Upper lobe of left lung (tissue), 6 donors: ENCODE measurements around the gene CCT5. TPM values are rescaled to one million over a fixed set of nuclear protein-coding genes. Genes with fewer than 3 reads are reported as not detected.
"Not testable (repeated sequence)": the region's sequence is repeated elsewhere in the genome, so short reads cannot be mapped to it uniquely, and the experiment has no call there.

Experiments used
- ATAC-seq, 2 donors: fragments of 200-7000 bp; cut with Tn5 transposase; one replicate each; pipeline ENCODE4 v1.9.1; 2022; ENCODE audit warnings: mild to moderate bottlenecking in 2 of 2, moderate library complexity in 2 of 2; ENCODE audit not compliant: low FRiP score in 2 of 2
- DNase-seq, 2 donors: peaks; one replicate each; pipeline ENCODE4 v3.0.0-alpha.2; 2019 to 2020
- H3K27ac ChIP-seq, 4 donors: fragments of 200-600 bp; sonication (generic); one replicate each; pipeline ENCODE4 v1.5.1; 2016 to 2019
- H3K27me3 ChIP-seq, 4 donors: fragments of 200-600 bp; sonication (generic); one replicate each; pipeline ENCODE4 v1.5.1; 2017 to 2019
- H3K36me3 ChIP-seq, 4 donors: fragments of 200-600 bp; sonication (generic); one replicate each; pipeline ENCODE4 v1.5.1; 2016 to 2019
- H3K4me1 ChIP-seq, 4 donors: fragments of 200-600 bp; sonication (generic); one replicate each; pipeline ENCODE4 v1.5.1; 2018 to 2019
- H3K4me3 ChIP-seq, 4 donors: fragments of 200-600 bp; sonication (generic); one replicate each; pipeline ENCODE4 v1.5.1; 2017 to 2019; ENCODE audit warnings: mild to moderate bottlenecking in 2 of 4, moderate library complexity in 1 of 4
- H3K9me3 ChIP-seq, 4 donors: fragments of 200-600 bp; sonication (generic); one replicate each; pipeline ENCODE4 v1.5.1; 2018 to 2019
- EP300 ChIP-seq, 4 donors: sonication (generic); formaldehyde crosslinking; IDR thresholded peaks; one replicate each; pipeline ENCODE4 v1.5.1; 2017; ENCODE audit warnings: antibody characterized with exemption in 4 of 4, control low read depth in 2 of 4
- POLR2A ChIP-seq, 4 donors: fragments of 450-650 bp; IDR thresholded peaks; one replicate each; pipeline ENCODE4 v1.5.1; 2016 to 2017; ENCODE audit warnings: antibody characterized with exemption in 4 of 4, mild to moderate bottlenecking in 2 of 4
- POLR2AphosphoS5 ChIP-seq, 2 donors: sonication (generic); formaldehyde crosslinking; IDR thresholded peaks; one replicate each; pipeline ENCODE4 v1.5.1; 2017; ENCODE audit warnings: antibody characterized with exemption in 2 of 2
- WGBS, 2 donors: methylation state at CpG; one replicate each; pipeline ENCODE4 v1.1.5; 2017 to 2018; 5-methylcytosine and 5-hydroxymethylcytosine counted together
- small RNA-seq, 4 donors: library from RNA; depleted of rRNA; stranded (forward); fragments of <200 nt; gene quantifications; one replicate each; pipeline ENCODE3, GENCODE V24; 2016
- total RNA-seq, 6 donors: library from RNA; depleted of rRNA in 4 of 6; stranded (reverse); fragments of >200 nt in 4 of 6; gene quantifications; one replicate each; pipeline versions ENCODE4 v1.1.0 to v1.2.1, GENCODE V29; 2016 to 2021
- TF ChIP-seq, protein P1 (sequence below), 6 experiments: fragments of 450-650 bp in 4 of 6; fragments of 200-600 bp in 2 of 6; sonication (generic) in 2 of 6; IDR thresholded peaks; one replicate each; pipeline ENCODE4 v1.5.1; 2016 to 2019; ENCODE audit warnings: antibody characterized with exemption in 6 of 6
- donor health status: DM: no; HTN: no; CAD: no; lungs with moderate emphysema.
- donor health status: DM: no; HTN: yes; CAD: no; lungs with severe emphysema.

The CCT5 gene
- total RNA-seq, 6 donors from 2014 or later = 33.5 to 191 (median 103) TPM

DNA sequence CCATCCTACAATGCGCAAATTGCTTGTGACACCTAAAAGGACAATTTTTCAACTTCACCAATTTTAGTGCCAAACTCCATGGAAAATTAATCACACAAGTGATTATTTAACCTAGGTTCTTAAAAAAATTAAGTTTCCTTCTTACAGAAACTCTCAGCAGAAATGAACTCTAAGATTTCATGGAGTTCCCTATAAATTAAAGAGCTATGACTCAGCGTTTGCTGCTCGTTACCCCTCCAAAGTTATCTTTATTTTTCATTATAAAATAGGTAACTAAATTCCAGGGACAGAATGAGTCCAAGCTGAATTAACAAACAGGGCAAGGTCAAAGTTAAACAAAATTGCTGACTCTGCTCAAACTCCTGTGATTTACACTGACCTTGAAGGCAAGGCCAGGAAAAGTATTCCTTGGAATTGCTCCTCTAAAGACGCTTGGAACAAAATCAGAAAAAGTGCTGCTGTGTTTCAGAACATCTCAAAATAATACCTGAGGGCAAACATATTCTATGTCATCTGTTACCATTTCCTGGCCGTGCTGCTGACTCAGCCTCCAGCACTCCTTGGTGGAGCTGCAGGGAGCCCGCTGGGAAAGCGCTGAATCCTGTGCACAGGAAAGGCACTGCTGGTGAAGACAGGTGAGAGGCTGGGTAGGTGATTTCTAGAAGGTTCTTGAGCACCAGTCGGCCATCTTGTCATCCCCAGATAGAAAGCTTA is 60.1 kb downstream of the CCT5 start:
- no peak for ATAC-seq
- Histone ChIP-seq H3K36me3 (no peaks in the 10 kb centered on the region), H3K4me3 (no peak overlapping the region), H3K9me3 (no peaks in the 10 kb centered on the region), H3K27me3 (no peaks in the 10 kb centered on the region), H3K4me1 (peaks cover 0 to 17% (median 8%) of the 10 kb centered on the region in 4 donors), H3K27ac (no peak overlapping the region)
- 70 to 75% methylated on average over 8 of the region's 8 CpGs for WGBS, 2 donors
- TF ChIP-seq POLR2A (IDR thresholded peaks at IDR 0.05) (no peak), POLR2AphosphoS5 (IDR thresholded peaks at IDR 0.05) (no peak), EP300 (IDR thresholded peaks at IDR 0.05) (no peak)
- no peak for DNase-seq

DNA sequence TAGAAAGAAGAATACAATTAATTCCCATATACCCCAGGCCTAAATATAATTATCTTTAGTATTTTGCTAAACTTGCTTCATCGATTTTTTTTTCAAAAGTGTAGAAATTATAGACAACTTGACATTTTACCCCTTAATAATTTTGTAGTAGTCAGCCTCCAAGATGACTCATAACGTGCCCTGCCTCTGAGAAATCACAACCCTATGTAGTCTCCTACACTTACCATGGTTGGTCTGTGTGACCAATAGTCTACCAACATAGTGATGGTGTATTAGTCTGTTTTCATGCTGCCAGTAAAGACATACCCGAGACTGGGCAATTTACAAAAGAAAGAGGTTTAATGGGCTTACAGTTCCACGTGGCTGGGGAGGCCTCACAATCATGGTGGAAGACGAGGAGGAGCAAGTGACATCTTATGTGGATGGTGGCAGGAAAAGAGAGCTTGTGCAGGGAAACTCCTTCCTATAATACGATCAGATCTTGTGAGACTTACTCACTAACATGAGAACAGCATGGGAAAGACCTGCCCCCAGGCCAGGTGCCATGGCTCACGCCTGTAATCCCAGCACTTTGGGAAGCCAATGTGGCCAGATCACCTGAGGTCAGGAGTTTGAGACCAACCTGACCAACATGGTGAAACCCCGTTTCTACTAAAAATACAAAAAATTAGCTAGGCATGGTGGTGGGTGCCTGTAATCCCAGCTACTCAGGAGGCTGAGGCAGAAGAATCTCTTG is 60.9 kb downstream of the CCT5 start:
- WGBS, 2 donors = 70 to 90% methylated on average over 6 to 8 of the region's 8 CpGs
- not testable (repeated sequence) for H3K27ac ChIP-seq, H3K36me3 ChIP-seq, H3K9me3 ChIP-seq, ATAC-seq, DNase-seq, H3K4me3 ChIP-seq, H3K27me3 ChIP-seq
- H3K4me1 ChIP-seq = peaks cover 0 to 16% (median 8%) of the 10 kb centered on the region in 4 donors

DNA sequence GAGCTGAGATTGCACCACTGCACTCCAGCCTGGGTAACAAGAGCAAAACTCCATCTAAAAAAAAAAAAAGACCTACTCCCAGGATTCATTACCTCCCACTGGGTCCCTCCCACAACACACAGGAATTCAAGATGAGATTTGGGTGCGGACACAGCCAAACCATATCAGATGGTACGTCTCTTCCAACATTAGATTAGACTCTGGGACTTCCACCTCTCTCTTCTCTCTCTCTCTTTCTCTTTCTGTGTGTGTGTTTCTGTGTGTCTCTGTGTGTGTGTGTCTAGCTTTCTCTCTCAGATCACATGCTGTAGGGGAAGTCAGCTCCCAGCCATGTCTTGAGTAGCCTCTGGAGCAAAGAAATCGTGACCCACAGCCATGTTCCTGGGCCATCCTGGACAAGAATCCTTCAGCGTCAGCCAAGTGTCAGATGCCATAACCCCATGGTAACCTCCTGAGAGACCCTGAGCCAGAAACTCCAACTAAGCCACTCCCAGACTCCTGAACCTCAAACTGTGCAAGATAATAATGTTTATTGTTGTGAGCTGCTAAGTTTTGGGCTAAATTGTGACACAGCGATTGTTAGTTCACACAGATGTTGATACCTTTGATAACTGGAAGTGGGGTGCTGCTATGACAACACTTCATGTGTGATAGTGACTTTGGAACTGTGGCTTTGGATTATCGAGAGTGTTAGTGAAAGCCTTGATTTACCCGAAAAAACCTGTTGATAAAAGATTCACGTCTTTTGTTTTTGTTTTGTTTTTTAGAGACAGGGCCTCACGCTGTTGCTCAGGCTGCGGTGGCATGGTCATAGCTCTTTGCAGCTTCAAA is 61.7 kb downstream of the CCT5 start:
- no peak for TF ChIP-seq EP300 (IDR thresholded peaks at IDR 0.05)
- TF ChIP-seq, protein P1, sequence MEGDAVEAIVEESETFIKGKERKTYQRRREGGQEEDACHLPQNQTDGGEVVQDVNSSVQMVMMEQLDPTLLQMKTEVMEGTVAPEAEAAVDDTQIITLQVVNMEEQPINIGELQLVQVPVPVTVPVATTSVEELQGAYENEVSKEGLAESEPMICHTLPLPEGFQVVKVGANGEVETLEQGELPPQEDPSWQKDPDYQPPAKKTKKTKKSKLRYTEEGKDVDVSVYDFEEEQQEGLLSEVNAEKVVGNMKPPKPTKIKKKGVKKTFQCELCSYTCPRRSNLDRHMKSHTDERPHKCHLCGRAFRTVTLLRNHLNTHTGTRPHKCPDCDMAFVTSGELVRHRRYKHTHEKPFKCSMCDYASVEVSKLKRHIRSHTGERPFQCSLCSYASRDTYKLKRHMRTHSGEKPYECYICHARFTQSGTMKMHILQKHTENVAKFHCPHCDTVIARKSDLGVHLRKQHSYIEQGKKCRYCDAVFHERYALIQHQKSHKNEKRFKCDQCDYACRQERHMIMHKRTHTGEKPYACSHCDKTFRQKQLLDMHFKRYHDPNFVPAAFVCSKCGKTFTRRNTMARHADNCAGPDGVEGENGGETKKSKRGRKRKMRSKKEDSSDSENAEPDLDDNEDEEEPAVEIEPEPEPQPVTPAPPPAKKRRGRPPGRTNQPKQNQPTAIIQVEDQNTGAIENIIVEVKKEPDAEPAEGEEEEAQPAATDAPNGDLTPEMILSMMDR (IDR thresholded peaks at IDR 0.05) = no peak
- no peak for TF ChIP-seq POLR2A (IDR thresholded peaks at IDR 0.05)
- TF ChIP-seq POLR2AphosphoS5 (IDR thresholded peaks at IDR 0.05) = no peak
- DNase-seq = no peak
- ATAC-seq = no peak
- WGBS, 2 donors = 80 to 82% methylated on average over 10 of the region's 10 CpGs
- H3K27me3 ChIP-seq = no peaks in the 10 kb centered on the region
- H3K36me3 ChIP-seq = no peaks in the 10 kb centered on the region
- H3K9me3 ChIP-seq = no peaks in the 10 kb centered on the region
- no peak overlapping the region for H3K4me3 ChIP-seq
- H3K27ac ChIP-seq = no peak overlapping the region
- H3K4me1 ChIP-seq = peaks cover 0 to 8% (median 4%) of the 10 kb centered on the region in 4 donors

DNA sequence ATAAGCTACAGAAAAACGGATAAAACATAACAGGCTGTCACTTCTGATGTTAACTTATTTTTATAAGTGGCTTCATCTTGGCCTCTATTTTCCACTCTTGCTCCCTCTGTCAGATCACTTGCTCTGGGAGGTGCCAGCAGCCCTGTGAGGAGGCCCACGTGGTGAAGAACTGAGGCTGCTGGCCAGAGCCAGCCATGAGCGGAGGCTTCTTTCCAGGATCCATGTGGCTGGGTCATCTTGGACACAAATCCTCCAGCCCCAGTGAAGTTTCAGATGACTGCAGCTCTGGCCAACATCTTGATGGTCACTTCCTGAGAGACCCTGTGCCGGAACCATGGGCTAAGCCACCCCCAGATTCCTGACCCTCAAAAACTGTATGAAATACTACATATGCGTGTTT is 65.1 kb downstream of the CCT5 start:
- H3K27me3 ChIP-seq = no peaks in the 10 kb centered on the region
- ATAC-seq = no peak
- WGBS, 2 donors = 74 to 84% methylated on average over 5 of the region's 5 CpGs

More for the DNA sequence above, 65.1 kb downstream of the CCT5 start:
- TF ChIP-seq EP300 (IDR thresholded peaks at IDR 0.05) = no peak
- TF ChIP-seq POLR2AphosphoS5 (IDR thresholded peaks at IDR 0.05) = no peak
- TF ChIP-seq, protein P1 (IDR thresholded peaks at IDR 0.05) = no peak
- no peak for TF ChIP-seq POLR2A (IDR thresholded peaks at IDR 0.05)
- Histone ChIP-seq H3K4me1 (no peaks in the 10 kb centered on the region), H3K4me3 (no peak overlapping the region), H3K27ac (no peak overlapping the region), H3K36me3 (no peaks in the 10 kb centered on the region), H3K9me3 (no peaks in the 10 kb centered on the region)
- DNase-seq = no peak

Small RNA genes within 50 kb of the gene (small RNA-seq; reads per million reads assigned to genes)
- gene RF00019 = 0 reads per million in 4 donors

Other genes starting within 250 kb of the CCT5 start
- 10 to 100 TPM in 5 of 6 donors, 1 to 10 TPM in 1; 8.7 to 27.2 (median 14.0) TPM for gene ATPSCKMT, start 392 bp upstream of the CCT5 start, total RNA-seq
- gene CMBL, start 57.6 kb downstream of the CCT5 start, total RNA-seq = 10 to 100 TPM in 2 of 6 donors, 1 to 10 TPM in 4; 8.0 to 19.1 (median 8.4) TPM
- 100 to 1,000 TPM in 4 of 6 donors, 10 to 100 TPM in 2; 48.5 to 128 (median 110) TPM for gene MARCHF6, start 103.4 kb downstream of the CCT5 start, total RNA-seq
- 10 to 100 TPM in 4 of 6 donors, 1 to 10 TPM in 1, under 1 TPM in 1; 0.89 to 70.3 (median 13.6) TPM for gene ROPN1L, start 191.6 kb downstream of the CCT5 start, total RNA-seq